ENCODE measurements around the gene PCDHGB4. TPM values are rescaled to one million over a fixed set of nuclear protein-coding genes. Genes with fewer than 3 reads are reported as not detected.

Gene PCDHGB4
- polyA plus RNA-seq: 1.8 and 2.1 TPM in 2 replicates

DNA sequence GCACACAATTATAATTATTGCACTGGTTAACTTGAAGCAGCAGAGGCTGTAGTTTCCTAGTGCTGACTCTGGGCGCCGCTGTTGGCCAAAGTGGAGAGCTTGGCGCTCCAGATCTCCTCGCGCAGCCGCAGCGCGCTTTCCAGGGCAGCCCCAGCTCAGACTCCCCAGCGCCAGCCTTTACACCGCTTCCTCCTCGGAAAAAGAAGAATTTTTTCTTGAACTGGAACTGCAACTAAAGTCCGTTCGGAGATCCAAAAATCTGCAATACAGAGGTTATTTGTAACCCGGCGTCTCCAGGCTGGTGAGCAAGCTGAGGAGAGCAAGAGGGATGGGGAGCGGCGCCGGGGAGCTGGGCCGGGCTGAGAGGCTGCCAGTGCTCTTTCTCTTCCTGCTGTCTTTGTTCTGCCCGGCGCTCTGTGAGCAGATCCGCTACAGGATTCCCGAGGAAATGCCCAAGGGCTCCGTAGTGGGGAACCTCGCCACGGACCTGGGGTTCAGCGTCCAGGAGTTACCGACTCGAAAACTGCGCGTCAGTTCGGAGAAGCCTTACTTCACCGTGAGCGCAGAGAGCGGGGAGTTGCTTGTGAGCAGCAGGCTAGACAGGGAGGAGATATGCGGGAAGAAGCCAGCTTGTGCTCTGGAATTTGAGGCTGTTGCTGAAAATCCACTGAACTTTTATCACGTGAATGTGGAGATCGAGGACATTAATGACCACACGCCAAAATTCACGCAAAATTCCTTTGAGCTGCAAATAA lies at the start of gene PCDHGB4:
Gene PCDHGB4, plus strand, starts transcription at position 142 of the 755 bp plus-strand sequence. Its CDS starts 187 bp downstream, at position 329.

GRCh38 chr5:141338538-141339306 lies 48.8 kb upstream of the PCDHGB4 start, which contains the start of gene PCDHGA2:
Gene PCDHGA2 (plus strand): TSS chr5:141338760.

GRCh38 chr5:141343242-141343952 lies 44.1 kb upstream of the PCDHGB4 start, which contains the start of gene PCDHGA3:
Gene PCDHGA3 (plus strand): TSS chr5:141343829. CDS start chr5:141344034, 205 bp downstream.

DNA sequence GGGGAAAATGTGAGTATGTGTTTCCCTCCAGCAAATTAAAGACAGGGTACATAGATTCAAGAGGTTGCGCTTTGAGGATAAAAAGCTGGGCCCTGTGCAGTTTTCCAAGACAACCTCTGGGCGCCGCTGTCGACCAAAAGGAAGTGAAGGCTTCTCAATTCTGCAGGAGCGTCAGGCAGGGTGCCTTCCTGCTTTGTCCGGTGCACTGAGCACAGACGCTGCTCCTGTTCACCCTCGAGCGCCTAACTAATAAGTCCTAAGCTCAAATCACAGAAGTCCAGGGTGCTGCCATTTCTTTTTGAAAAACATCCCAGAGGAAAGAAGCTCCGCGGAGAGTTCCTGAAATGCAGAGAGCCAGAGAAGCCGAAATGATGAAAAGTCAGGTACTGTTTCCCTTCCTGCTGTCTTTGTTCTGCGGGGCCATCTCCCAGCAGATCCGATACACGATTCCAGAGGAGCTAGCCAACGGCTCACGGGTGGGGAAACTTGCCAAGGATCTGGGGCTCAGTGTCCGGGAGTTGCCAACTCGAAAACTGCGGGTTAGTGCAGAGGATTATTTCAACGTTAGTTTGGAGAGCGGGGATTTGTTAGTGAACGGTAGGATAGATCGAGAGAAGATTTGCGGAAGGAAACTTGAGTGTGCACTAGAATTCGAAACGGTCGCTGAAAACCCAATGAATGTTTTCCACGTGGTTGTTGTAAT lies 37.4 kb upstream of the PCDHGB4 start, which contains the start of gene PCDHGB1:
Gene PCDHGB1, plus strand, starts transcription at position 183 of the 703 bp plus-strand sequence. Its CDS starts 162 bp downstream, at position 345.

GRCh38 chr5:141354900-141355469 lies 32.5 kb upstream of the PCDHGB4 start, which contains the start of gene PCDHGA4:
Gene PCDHGA4 (plus strand): TSS chr5:141355021. CDS start chr5:141355108, 87 bp downstream.

GRCh38 chr5:141359790-141360426 lies 27.6 kb upstream of the PCDHGB4 start, which contains the start of gene PCDHGB2:
Gene PCDHGB2 (plus strand): TSS chr5:141359994. CDS start chr5:141360136, 142 bp downstream.

GRCh38 chr5:141363952-141364660 lies 23.4 kb upstream of the PCDHGB4 start, which contains the start of gene PCDHGA5:
Gene PCDHGA5 (plus strand): TSS chr5:141364162. CDS start chr5:141364331, 169 bp downstream.

GRCh38 chr5:141369994-141370848 lies 17.3 kb upstream of the PCDHGB4 start, which contains the start of gene PCDHGB3:
Gene PCDHGB3 (plus strand): TSS chr5:141370242. CDS start chr5:141370395, 153 bp downstream.

GRCh38 chr5:141373673-141374317 lies 13.7 kb upstream of the PCDHGB4 start, which contains the start of gene PCDHGA6:
Gene PCDHGA6 (plus strand): TSS chr5:141373891. CDS start chr5:141374084, 193 bp downstream.

DNA sequence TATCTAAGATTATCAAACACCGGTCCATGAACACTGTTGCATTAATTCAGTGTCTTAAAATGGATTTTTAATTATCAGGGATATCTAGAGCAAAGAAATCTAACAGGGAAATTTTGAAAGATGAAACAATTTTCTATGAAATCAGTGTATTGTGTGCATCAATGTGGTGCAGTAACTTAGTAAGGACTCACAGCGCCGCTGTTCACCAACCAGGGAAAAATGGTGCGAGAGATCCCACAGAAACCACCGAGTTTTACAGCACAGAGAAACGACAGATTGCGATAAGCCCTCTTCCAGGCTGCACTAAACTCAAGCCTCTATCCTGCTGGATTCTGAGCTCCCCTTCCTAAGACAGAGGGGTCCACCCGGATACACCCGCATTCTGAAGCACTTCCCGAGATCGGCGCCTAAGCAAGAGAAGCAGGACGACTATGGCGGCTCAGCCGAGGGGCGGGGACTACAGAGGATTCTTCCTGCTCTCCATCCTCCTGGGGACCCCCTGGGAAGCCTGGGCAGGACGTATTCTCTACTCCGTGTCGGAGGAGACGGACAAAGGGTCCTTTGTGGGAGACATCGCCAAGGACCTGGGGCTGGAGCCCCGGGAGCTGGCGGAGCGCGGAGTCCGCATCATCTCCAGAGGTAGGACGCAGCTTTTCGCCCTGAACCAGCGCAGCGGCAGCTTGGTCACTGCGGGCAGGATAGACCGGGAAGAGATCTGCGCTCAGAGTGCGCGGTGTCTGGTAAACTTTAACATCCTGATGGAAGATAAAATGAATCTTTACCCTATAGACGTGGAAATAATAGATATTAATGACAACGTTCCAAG lies 4.8 kb upstream of the PCDHGB4 start, which contains the start of gene PCDHGA7:
Gene PCDHGA7, plus strand, starts transcription at position 274 of the 826 bp plus-strand sequence. Its CDS starts 158 bp downstream, at position 432.

DNA sequence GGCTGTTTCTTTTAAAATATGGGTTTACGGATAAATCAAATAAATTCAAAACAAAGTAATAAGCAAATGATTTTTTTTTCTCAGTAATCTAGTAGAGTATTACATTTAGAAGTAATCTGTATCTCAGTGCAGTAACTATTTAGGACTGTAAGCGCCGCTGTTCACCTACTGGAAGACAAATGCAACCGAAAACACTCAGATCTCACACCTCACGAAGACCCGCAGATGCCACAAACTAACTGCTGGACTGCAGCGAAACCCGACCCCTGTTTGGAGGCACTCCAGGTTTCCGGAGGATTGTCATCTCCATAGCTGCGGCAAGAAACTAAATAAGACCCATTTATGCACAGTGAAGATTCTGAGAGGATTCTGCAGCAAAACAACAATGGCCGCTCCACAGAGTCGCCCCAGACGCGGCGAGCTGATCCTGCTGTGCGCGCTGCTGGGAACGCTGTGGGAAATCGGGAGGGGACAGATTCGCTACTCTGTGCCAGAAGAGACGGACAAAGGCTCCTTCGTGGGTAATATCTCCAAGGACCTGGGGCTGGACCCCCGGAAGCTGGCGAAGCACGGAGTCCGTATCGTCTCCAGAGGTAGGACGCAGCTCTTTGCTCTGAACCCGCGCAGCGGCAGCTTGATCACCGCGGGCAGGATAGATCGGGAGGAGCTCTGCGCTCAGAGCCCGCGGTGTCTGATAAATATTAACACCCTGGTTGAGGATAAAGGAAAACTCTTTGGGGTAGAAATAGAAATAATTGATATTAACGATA lies 5.1 kb downstream of the PCDHGB4 start, which contains the start of gene PCDHGA8:
Gene PCDHGA8, plus strand, starts transcription at position 205 of the 770 bp plus-strand sequence. Its CDS starts 181 bp downstream, at position 386.

GRCh38 chr5:141397756-141398551 lies 10.5 kb downstream of the PCDHGB4 start, which contains the start of gene PCDHGB5:
Gene PCDHGB5 (plus strand): TSS chr5:141397947. CDS start chr5:141398128, 181 bp downstream.

GRCh38 chr5:141402553-141403243 lies 15.2 kb downstream of the PCDHGB4 start, which contains the start of gene PCDHGA9:
Gene PCDHGA9 (plus strand): TSS chr5:141402778. CDS start chr5:141402953, 175 bp downstream.

DNA sequence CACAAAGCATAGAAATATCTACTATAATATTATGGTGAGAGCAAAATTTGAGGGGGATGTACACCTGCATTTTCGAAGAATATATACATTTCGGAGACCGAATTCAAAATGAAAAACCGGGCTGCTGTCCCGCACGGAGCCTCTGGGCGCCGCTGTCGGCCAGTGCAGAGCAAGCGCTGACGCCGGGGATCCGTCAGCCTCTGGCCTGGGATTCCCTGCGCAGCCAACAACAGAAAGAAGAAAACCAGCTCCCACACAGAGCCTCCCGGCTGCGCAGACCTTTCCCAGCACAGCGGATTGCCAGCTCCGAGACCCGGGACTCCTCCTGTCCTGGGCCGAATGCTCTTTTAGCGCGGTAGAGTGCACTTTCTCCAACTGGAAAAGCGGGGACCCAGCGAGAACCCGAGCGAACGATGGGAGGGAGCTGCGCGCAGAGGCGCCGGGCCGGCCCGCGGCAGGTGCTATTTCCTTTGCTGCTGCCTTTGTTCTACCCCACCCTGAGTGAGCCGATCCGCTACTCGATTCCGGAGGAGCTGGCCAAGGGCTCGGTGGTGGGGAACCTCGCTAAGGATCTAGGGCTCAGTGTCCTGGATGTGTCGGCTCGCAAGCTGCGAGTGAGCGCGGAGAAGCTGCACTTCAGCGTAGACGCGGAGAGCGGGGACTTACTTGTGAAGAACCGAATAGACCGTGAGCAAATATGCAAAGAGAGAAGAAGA lies 20.4 kb downstream of the PCDHGB4 start, which contains the start of gene PCDHGB6:
Gene PCDHGB6, plus strand, starts transcription at position 232 of the 716 bp plus-strand sequence. Its CDS starts 182 bp downstream, at position 414.

Measured in Purkinje cell (primary cell).